ENCODE results near the gene ATG7. TPM values are rescaled to one million over a fixed set of nuclear protein-coding genes. Genes with fewer than 3 reads are reported as not detected.
A peak's percentile ranks its signal among the peaks of the same experiment; 100 is the strongest.
"Not testable (repeated sequence)": the region's sequence is repeated elsewhere in the genome, so short reads cannot be mapped to it uniquely, and the experiment has no call there.

ATG7 gene
- total and polyA plus RNA-seq, 4 experiments from 2014 or later: 16.9 to 32.8 (median 27.8) TPM

DNA sequence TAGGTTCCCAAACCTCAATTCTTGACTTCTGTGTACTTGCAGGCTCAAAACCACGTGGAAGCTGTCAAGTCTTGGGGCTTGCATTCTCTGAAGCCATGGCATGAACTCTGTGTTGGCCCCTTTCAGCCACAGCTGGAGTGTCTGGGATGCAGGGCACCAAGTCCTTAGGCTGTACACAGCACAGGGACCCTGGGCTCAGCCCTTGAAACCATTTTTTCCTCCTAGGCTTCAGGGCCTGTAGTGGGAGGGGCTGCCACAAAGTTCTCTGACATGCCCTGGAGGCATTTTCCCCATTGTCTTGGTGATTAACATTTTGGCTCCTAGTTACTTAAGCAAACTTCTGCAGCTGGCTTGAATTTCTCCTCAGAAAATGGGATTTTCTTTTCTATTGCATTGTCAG is 135.4 kb downstream of the ATG7 start:
- intact Hi-C loops (cut with micrococcal nuclease): no loop called here
- CTCF ChIA-PET (ENCODE audit: partially characterized antibody): no interaction called here
- Mint-ChIP-seq H3K27me3 (no peaks in the 10 kb centered on the region), H3K27ac (no peak overlapping the region), H3K4me1 (peaks cover 0 to 5% (median 4%) of the 10 kb centered on the region in 4 donors), H3K36me3 (peaks cover 64 to 87% of the 10 kb centered on the region in 2 donors), H3K4me3 (no peak overlapping the region), H3K9me3 (peaks cover 2 to 39% (median 18%) of the 10 kb centered on the region in 8 donors)
- POLR2A ChIA-PET (ENCODE audit: partially characterized antibody): no interaction called here
- no peak for DNase-seq
- no peaks in the 10 kb centered on the region for H3K9me3 ChIP-seq (ENCODE audit: control insufficient read depth in 1 of 2, low read length in 2 of 2)
- H3K4me3 ChIP-seq (ENCODE audit: low read length in 2 of 2): no peak overlapping the region
- no peaks in the 10 kb centered on the region for H3K36me3 ChIP-seq (ENCODE audit: insufficient read depth, low read length)
- H3K27me3 ChIP-seq (ENCODE audit: insufficient read depth, low read length): no peaks in the 10 kb centered on the region
- H3K27ac ChIP-seq (ENCODE audit: low read depth, low read length): no peak overlapping the region
- H3K4me1 ChIP-seq (ENCODE audit: insufficient read depth, low read length): no peaks in the 10 kb centered on the region

- Mint-ChIP-seq H3K4me3 (peak overlapping the region in 1 of 8 donors; percentile 2), H3K9me3 (peaks cover 2 to 42% (median 18%) of the 10 kb centered on the region in 8 donors), H3K36me3 (peaks cover 60 to 86% of the 10 kb centered on the region in 2 donors), H3K27ac (peak overlapping the region in 2 of 7 donors; percentile 21 to 43)
- H3K4me1 ChIP-seq (ENCODE audit: insufficient read depth, low read length); H3K36me3 ChIP-seq (ENCODE audit: insufficient read depth, low read length); DNase-seq; POLR2A ChIA-PET (ENCODE audit: partially characterized antibody); H3K4me1 Mint-ChIP-seq; H3K27me3 ChIP-seq (ENCODE audit: insufficient read depth, low read length); H3K4me3 ChIP-seq (ENCODE audit: low read length in 2 of 2); intact Hi-C loops (cut with micrococcal nuclease); H3K27me3 Mint-ChIP-seq; CTCF ChIA-PET (ENCODE audit: partially characterized antibody); H3K27ac ChIP-seq (ENCODE audit: low read depth, low read length); H3K9me3 ChIP-seq (ENCODE audit: control insufficient read depth in 1 of 2, low read length in 2 of 2): not testable (repeated sequence)
Observed at GRCh38 chr3:11408324-11408859, 136.2 kb downstream of the ATG7 start.

GRCh38 chr3:11410564-11410963 is 138.4 kb downstream of the ATG7 start:
- no peaks in the 10 kb centered on the region for H3K36me3 ChIP-seq (ENCODE audit: insufficient read depth, low read length)
- CTCF ChIA-PET (ENCODE audit: partially characterized antibody): no interaction called here
- Mint-ChIP-seq H3K9me3 (peaks cover 0 to 43% (median 25%) of the 10 kb centered on the region in 8 donors), H3K4me1 (peaks cover 0 to 5% (median 4%) of the 10 kb centered on the region in 4 donors), H3K27ac (no peak overlapping the region), H3K27me3 (no peaks in the 10 kb centered on the region), H3K4me3 (no peak overlapping the region), H3K36me3 (peaks cover 55 to 76% of the 10 kb centered on the region in 2 donors)
- H3K4me1 ChIP-seq (ENCODE audit: insufficient read depth, low read length): no peaks in the 10 kb centered on the region
- POLR2A ChIA-PET (ENCODE audit: partially characterized antibody): no interaction called here
- H3K27me3 ChIP-seq (ENCODE audit: insufficient read depth, low read length): no peaks in the 10 kb centered on the region
- DNase-seq: no peak
- no peak overlapping the region for H3K4me3 ChIP-seq (ENCODE audit: low read length in 2 of 2)
- intact Hi-C loops (cut with micrococcal nuclease): no loop called here
- no peaks in the 10 kb centered on the region for H3K9me3 ChIP-seq (ENCODE audit: control insufficient read depth in 1 of 2, low read length in 2 of 2)
- no peak overlapping the region for H3K27ac ChIP-seq (ENCODE audit: low read depth, low read length)

DNA sequence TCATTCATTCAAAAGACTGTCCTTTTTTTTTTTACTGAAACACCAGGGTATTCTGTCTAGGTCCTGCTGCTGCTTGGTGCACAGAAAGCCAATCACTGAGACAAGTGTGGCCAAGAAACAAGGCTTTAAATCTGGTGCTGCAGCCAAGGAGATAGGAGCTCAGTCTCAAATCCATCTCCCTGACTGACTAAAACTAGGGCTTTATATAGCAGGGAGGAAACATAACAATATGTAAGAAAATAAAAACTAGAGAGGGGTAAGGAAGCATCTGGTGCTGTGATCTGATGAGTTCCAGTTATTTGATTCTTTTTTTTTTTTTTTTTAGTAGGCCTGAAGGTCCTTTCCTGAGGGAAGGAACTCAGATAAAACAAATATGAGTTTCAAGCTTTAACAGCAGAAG is 139.8 kb downstream of the ATG7 start:
- peaks cover 0 to 36% (median 24%) of the 10 kb centered on the region in 8 donors for H3K9me3 Mint-ChIP-seq
- intact Hi-C loops (cut with micrococcal nuclease): no loop called here
- no peaks in the 10 kb centered on the region for H3K27me3 Mint-ChIP-seq
- peaks cover 42 to 62% of the 10 kb centered on the region in 2 donors for H3K36me3 Mint-ChIP-seq
- Histone ChIP-seq H3K9me3 (ENCODE audit: control insufficient read depth in 1 of 2, low read length in 2 of 2) (no peaks in the 10 kb centered on the region), H3K4me1 (ENCODE audit: insufficient read depth, low read length) (no peaks in the 10 kb centered on the region), H3K4me3 (ENCODE audit: low read length in 2 of 2) (no peak overlapping the region), H3K27me3 (ENCODE audit: insufficient read depth, low read length) (no peaks in the 10 kb centered on the region), H3K27ac (ENCODE audit: low read depth, low read length) (no peak overlapping the region), H3K36me3 (ENCODE audit: insufficient read depth, low read length) (no peaks in the 10 kb centered on the region)
- H3K27ac Mint-ChIP-seq: no peak overlapping the region
- no peak for DNase-seq
- H3K4me1 Mint-ChIP-seq: peaks cover 0 to 5% (median 3%) of the 10 kb centered on the region in 4 donors
- ChIA-PET CTCF (ENCODE audit: partially characterized antibody) (no interaction called here), POLR2A (ENCODE audit: partially characterized antibody) (interaction anchor here (0.6 kb wide), 1 partner anchor 292 kb away, joined by 3 read pairs; no protein-coding TSS in a partner anchor)
- H3K4me3 Mint-ChIP-seq: no peak overlapping the region

GRCh38 chr3:11413071-11413470 is 140.9 kb downstream of the ATG7 start:
- no peak for DNase-seq
- Histone ChIP-seq H3K4me3 (ENCODE audit: low read length in 2 of 2) (no peak overlapping the region), H3K36me3 (ENCODE audit: insufficient read depth, low read length) (no peaks in the 10 kb centered on the region), H3K27ac (ENCODE audit: low read depth, low read length) (no peak overlapping the region), H3K9me3 (ENCODE audit: control insufficient read depth in 1 of 2, low read length in 2 of 2) (no peaks in the 10 kb centered on the region), H3K27me3 (ENCODE audit: insufficient read depth, low read length) (no peaks in the 10 kb centered on the region), H3K4me1 (ENCODE audit: insufficient read depth, low read length) (no peaks in the 10 kb centered on the region)
- peaks cover 0 to 6% (median 3%) of the 10 kb centered on the region in 4 donors for H3K4me1 Mint-ChIP-seq
- POLR2A ChIA-PET (ENCODE audit: partially characterized antibody): no interaction called here
- peaks cover 35 to 52% of the 10 kb centered on the region in 2 donors for H3K36me3 Mint-ChIP-seq
- no peaks in the 10 kb centered on the region for H3K27me3 Mint-ChIP-seq
- no peak overlapping the region for H3K4me3 Mint-ChIP-seq
- peak overlapping the region in 1 of 7 donors; percentile 87 for H3K27ac Mint-ChIP-seq
- CTCF ChIA-PET (ENCODE audit: partially characterized antibody): no interaction called here
- intact Hi-C loops (cut with micrococcal nuclease): no loop called here
- H3K9me3 Mint-ChIP-seq: peaks cover 0 to 30% (median 20%) of the 10 kb centered on the region in 8 donors

- peaks cover 0 to 20% (median 10%) of the 10 kb centered on the region in 8 donors for H3K9me3 Mint-ChIP-seq
- H3K4me1 ChIP-seq (ENCODE audit: insufficient read depth, low read length): no peaks in the 10 kb centered on the region
- no peaks in the 10 kb centered on the region for H3K9me3 ChIP-seq (ENCODE audit: control insufficient read depth in 1 of 2, low read length in 2 of 2)
- no peak for DNase-seq
- H3K27me3 ChIP-seq (ENCODE audit: insufficient read depth, low read length): no peaks in the 10 kb centered on the region
- H3K27ac ChIP-seq (ENCODE audit: low read depth, low read length): no peak overlapping the region
- no peaks in the 10 kb centered on the region for H3K27me3 Mint-ChIP-seq
- H3K4me3 ChIP-seq (ENCODE audit: low read length in 2 of 2): no peak overlapping the region
- no peaks in the 10 kb centered on the region for H3K36me3 ChIP-seq (ENCODE audit: insufficient read depth, low read length)
- intact Hi-C loops (cut with micrococcal nuclease): no loop called here
- POLR2A ChIA-PET (ENCODE audit: partially characterized antibody): no interaction called here
- no peak overlapping the region for H3K27ac Mint-ChIP-seq
- H3K36me3 Mint-ChIP-seq: peaks cover 16 to 32% of the 10 kb centered on the region in 2 donors
- H3K4me1 Mint-ChIP-seq: peaks cover 0 to 6% (median 3%) of the 10 kb centered on the region in 4 donors
- H3K4me3 Mint-ChIP-seq: no peak overlapping the region
- CTCF ChIA-PET (ENCODE audit: partially characterized antibody): no interaction called here
Observed at GRCh38 chr3:11415099-11415498, 142.9 kb downstream of the ATG7 start.

GRCh38 chr3:11420066-11420465 is 147.9 kb downstream of the ATG7 start:
- H3K27ac ChIP-seq (ENCODE audit: low read depth, low read length): no peak overlapping the region
- no peak for DNase-seq
- intact Hi-C loops (cut with micrococcal nuclease): no loop called here
- H3K4me3 ChIP-seq (ENCODE audit: low read length in 2 of 2): no peak overlapping the region
- H3K36me3 Mint-ChIP-seq: peaks cover 0 to 6% of the 10 kb centered on the region in 2 donors
- peaks cover 0 to 4% (median 1%) of the 10 kb centered on the region in 4 donors for H3K4me1 Mint-ChIP-seq
- H3K36me3 ChIP-seq (ENCODE audit: insufficient read depth, low read length): no peaks in the 10 kb centered on the region
- H3K27me3 ChIP-seq (ENCODE audit: insufficient read depth, low read length): no peaks in the 10 kb centered on the region
- H3K9me3 Mint-ChIP-seq: no peaks in the 10 kb centered on the region
- H3K27me3 Mint-ChIP-seq: no peaks in the 10 kb centered on the region
- no peak overlapping the region for H3K4me3 Mint-ChIP-seq
- H3K4me1 ChIP-seq (ENCODE audit: insufficient read depth, low read length): no peaks in the 10 kb centered on the region
- CTCF ChIA-PET (ENCODE audit: partially characterized antibody): no interaction called here
- H3K27ac Mint-ChIP-seq: no peak overlapping the region
- POLR2A ChIA-PET (ENCODE audit: partially characterized antibody): no interaction called here
- no peaks in the 10 kb centered on the region for H3K9me3 ChIP-seq (ENCODE audit: control insufficient read depth in 1 of 2, low read length in 2 of 2)
